DMS153 treated with DMSO at 0.1 percent for 48 hours (cell line): ENCODE measurements around the gene NACAD.
"Not testable (repeated sequence)": the region's sequence is repeated elsewhere in the genome, so short reads cannot be mapped to it uniquely, and the experiment has no call there.

Experiments used
- DNase-seq: peaks from one replicate; lab custom pipeline; 2025; ENCODE audit not compliant: unreplicated experiment; lab: John Stamatoyannopoulos, UW

Gene NACAD

DNA sequence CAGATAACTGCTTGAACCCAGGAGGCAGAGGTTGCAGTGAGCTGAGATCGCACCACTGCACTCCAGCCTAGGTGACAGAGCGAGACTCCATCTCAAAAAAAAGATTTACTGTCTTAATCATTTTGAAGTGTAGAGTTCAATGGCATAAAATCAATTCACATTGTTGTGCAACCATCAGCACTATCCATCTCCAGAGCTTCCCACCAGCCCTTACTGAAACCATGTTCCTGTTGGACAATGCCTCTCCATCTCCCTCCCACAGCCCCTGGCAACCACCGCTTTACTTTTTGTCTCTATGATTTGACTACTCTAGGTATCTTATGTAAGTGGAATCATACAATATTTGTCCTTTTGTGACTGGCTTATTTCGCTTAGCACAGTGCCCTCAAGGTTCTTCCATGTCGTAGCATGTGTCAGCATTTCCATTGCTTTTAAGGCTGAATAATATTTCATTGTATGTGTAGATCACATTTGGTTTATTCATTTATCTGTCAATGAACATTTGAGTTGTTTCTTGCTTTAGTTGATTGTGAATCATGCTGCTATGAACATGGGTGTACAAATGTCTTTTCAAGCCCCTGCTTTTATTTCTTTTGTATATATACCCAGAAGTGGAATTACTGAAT is 33.1 kb downstream of the NACAD start:
- DNase-seq: no peak

DNA sequence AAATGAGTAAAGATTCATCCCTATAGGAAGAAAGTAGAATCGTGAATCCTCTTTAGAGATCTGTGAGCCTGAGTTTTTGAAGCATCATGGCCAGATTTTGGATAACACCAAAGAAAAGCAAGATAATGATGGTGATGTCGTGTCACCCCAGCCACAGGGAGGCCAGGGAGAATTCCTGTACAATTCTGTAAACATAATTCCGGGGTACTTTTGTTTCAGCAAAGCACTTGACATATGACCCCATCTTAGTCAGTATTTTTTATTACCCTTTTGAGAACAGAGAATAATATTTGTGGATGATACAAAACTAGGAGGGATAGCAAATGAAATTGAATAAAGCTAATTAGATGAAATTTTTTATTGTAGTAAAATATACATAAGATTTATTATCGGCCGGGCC is 33.8 kb downstream of the NACAD start:
- DNase-seq: no peak

DNA sequence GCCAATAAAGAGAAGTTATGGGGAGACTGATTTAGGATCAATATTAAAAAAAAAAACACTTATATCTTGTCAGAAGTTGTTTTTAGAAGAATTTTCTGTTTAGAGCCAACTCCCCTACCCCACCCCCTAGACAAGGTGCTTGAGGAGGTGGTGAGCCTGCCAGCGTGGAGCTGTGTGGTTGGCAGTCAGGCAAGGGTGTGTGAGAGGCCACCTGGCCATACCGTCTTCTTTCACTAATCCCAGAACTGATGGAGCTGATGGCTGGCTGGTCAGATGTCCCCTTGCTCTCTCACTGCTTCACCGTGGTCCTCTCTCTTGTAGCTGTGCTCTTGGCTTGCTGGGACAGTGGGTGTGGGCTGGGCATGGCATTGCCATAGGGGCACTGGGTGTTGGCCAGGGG is 34.3 kb downstream of the NACAD start:
- no peak for DNase-seq

- no peak for DNase-seq
Observed at GRCh38 chr7:45053941-45054340, 34.8 kb downstream of the NACAD start.

GRCh38 chr7:45053401-45053800 is 35.4 kb downstream of the NACAD start:
- no peak for DNase-seq

- no peak for DNase-seq
Observed at GRCh38 chr7:45052011-45052410, 36.8 kb downstream of the NACAD start.

DNA sequence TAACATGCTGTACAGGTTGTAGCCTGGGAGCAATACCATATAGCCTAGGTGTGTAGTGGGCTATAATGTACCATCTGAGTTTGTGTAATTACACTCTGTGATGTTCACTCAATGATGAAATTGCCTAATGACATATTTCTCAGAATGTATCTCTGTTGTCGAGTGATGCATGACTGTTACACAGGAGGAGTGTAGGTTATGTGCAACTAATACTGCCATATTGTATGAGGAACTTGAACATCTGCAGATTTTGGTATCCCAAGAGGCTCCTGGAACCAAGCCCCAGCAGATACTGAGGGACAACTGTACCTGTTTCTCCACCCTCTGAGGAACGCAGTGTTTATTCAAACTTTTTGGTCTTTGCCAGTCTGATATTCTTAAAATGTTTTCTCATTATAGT is 38.6 kb downstream of the NACAD start:
- no peak for DNase-seq

DNA sequence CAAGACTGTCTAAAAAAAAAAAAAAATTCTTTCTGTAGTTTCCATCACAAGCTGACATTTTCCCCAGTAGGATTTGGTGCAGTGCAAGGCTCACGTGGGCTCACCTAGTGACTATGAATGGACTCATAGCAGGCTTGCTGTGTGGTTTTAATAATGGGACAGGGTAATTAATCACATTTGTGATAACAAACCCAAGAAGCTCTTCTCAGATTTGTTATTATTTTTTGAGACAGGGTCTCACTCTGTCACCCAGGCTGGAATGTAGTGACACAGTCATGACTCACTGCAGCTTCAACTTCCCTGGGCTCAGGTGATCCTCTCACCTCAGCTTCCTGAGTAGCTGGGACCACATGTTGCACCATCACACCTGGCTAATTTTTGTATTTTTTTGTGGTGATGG is 40.0 kb downstream of the NACAD start:
- no peak for DNase-seq

- DNase-seq: no peak
Observed at GRCh38 chr7:45044338-45044737, 44.4 kb downstream of the NACAD start.

GRCh38 chr7:45039106-45039505 is 49.7 kb downstream of the NACAD start:
- DNase-seq: no peak

GRCh38 chr7:45037876-45038275 is 50.9 kb downstream of the NACAD start:
- DNase-seq: no peak

DNA sequence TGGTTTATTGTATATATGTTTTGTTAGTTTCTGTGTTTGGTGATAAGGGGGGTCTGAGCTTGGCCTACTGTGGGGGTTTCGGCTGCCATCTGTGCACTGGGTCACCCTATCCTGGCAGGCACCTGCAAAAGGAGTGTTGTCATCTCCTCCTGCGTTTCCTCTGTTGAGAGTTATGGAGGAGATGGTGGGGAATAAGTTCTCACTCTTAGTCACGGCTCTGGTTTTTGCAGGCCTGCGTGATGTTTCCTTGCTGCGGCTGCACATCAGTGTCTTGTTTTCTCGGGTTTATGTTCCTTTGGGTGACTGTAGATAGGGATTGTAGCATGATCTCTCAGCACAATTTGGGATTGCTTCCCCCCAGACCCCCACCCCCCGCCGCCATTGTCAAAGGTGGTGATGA is 52.0 kb downstream of the NACAD start:
- DNase-seq: no peak

GRCh38 chr7:45036317-45036716 is 52.5 kb downstream of the NACAD start:
- no peak for DNase-seq

DNA sequence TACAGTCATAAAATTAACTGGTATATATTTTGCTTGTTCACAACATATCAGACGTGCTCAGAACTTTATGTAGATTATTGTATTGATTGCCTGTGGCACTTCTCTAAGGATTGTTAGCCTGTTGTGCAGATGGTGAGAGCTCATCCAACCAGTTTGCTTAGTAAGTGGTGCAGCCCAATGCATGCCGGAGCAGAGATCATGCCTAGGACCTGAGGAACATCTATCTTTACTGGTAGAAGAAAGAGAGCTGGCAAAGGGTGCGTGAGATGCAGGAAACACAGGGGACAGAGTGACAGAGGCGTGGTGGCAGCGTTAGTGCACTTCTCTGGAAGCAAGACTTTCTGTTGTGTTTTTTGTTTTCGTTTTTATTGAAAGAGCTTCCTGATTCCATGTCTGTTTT is 52.9 kb downstream of the NACAD start:
- no peak for DNase-seq

DNA sequence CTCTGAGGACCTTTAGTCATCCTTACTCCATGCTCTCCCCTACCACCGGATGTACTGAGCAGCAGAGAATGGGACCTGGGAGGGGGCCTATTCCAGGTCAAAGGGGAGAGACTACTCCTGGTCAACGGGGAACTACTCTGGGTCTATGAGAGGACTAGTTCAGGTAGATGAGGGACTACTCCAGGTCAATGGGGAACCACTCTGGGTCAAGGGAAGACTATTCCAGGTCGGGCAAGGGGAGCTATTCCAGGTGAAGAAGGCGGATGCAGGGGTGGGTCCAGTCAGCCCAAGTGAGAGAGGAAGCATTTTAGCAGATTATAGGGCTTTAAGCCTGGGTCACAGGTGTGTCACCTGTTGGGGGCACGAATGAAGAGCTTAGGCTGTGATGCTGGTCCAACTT is 53.4 kb downstream of the NACAD start:
- no peak for DNase-seq

- DNase-seq: not testable (repeated sequence)
Observed at GRCh38 chr7:45034710-45035109, 54.1 kb downstream of the NACAD start.

- no peak for DNase-seq
Observed at GRCh38 chr7:45033931-45034290, 54.9 kb downstream of the NACAD start.

GRCh38 chr7:45033261-45033930 is 55.4 kb downstream of the NACAD start:
- DNase-seq: no peak

- DNase-seq: no peak
Observed at GRCh38 chr7:45032421-45032820, 56.3 kb downstream of the NACAD start.

GRCh38 chr7:45031829-45032228 is 56.9 kb downstream of the NACAD start:
- no peak for DNase-seq
